ENCODE results near the gene MAGOHB. TPM values are rescaled to one million over a fixed set of nuclear protein-coding genes. Genes with fewer than 3 reads are reported as not detected.
"Not testable (repeated sequence)": the region's sequence is repeated elsewhere in the genome, so short reads cannot be mapped to it uniquely, and the experiment has no call there.

MAGOHB gene
- total RNA-seq, 4 donors from 2014 or later: 9.5 to 61.3 (median 16.9) TPM

DNA sequence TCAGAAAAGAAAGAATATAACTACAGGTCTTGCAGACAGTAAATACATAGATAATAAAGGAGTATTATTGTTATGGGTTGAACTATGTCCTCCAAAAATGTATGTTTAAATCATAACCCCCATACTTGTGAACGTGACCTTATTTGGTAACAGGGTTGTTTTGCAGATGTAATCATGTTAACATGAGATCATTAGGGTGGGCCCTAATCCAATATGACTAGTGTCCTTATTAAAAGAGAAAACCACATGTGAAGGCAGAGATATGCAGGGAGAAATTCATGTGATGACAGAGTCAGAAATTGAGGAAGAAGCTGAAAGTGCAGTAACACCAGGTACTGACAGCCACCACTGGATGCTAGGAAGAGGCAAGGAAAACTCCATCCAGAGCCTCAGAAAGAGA lies 29.0 kb downstream of the MAGOHB start:
- intact Hi-C loops (cut with DNase I; ENCODE audit: low total_unique reads): no loop called here
- no peak for DNase-seq (ENCODE audit: low spot score in 2 of 2)
- no peak overlapping the region for H3K4me3 ChIP-seq (ENCODE audit: low read depth, poor library complexity, severe bottlenecking)
- WGBS, 2 donors: 69 to 71% methylated on average over 1 of the region's 1 CpG
- TF ChIP-seq POLR2A (IDR thresholded peaks at IDR 0.05): no peak
- TF ChIP-seq, protein P1, sequence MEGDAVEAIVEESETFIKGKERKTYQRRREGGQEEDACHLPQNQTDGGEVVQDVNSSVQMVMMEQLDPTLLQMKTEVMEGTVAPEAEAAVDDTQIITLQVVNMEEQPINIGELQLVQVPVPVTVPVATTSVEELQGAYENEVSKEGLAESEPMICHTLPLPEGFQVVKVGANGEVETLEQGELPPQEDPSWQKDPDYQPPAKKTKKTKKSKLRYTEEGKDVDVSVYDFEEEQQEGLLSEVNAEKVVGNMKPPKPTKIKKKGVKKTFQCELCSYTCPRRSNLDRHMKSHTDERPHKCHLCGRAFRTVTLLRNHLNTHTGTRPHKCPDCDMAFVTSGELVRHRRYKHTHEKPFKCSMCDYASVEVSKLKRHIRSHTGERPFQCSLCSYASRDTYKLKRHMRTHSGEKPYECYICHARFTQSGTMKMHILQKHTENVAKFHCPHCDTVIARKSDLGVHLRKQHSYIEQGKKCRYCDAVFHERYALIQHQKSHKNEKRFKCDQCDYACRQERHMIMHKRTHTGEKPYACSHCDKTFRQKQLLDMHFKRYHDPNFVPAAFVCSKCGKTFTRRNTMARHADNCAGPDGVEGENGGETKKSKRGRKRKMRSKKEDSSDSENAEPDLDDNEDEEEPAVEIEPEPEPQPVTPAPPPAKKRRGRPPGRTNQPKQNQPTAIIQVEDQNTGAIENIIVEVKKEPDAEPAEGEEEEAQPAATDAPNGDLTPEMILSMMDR (IDR thresholded peaks at IDR 0.05): no peak

DNA sequence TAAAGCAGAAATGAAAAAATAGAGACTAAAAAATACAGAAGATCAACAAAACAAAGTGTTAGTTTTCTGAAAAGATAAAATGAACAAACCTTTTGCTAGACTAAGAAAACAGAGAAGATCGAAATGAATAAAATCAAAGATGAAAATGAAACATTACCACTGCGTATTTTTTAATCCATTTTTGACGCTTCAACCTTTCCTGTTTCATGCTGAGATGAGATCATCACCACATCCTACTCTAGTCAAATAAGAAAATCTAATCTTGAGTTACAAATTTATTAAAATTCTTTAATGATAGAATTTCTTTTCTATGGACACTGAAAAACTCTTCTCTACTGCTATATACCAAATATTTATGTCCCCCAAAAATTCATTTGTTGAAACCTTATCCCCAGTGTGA lies 30.7 kb downstream of the MAGOHB start:
- H3K4me3 ChIP-seq (ENCODE audit: low read depth, poor library complexity, severe bottlenecking): no peak overlapping the region
- 94 to 98% methylated on average over 3 of the region's 3 CpGs for WGBS, 2 donors
- no peak for DNase-seq (ENCODE audit: low spot score in 2 of 2)
- intact Hi-C loops (cut with DNase I; ENCODE audit: low total_unique reads): no loop called here
- TF ChIP-seq, protein P1 (IDR thresholded peaks at IDR 0.05): no peak
- no peak for TF ChIP-seq POLR2A (IDR thresholded peaks at IDR 0.05)

DNA sequence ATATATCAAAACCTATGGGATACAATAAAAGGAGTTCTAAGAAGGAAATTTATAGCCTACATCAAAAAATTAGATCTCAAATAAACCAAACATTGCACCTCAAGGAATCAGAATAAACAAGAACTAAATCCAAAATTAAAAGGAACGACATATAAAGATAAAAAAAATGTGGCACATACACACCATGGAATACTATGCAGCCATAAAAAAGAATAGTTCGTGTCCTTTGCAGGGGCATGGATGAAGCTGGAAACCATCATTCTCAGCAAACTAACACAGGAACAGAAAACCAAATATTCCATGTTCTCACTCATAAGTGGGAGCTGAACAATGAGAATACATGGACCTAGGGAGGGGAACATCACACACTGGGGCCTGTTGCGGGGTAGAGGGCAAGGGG lies 31.3 kb downstream of the MAGOHB start:
- DNase-seq (ENCODE audit: low spot score in 2 of 2); intact Hi-C loops (cut with DNase I; ENCODE audit: low total_unique reads): not testable (repeated sequence)
- 81 to 97% methylated on average over 3 of the region's 3 CpGs for WGBS, 2 donors

DNA sequence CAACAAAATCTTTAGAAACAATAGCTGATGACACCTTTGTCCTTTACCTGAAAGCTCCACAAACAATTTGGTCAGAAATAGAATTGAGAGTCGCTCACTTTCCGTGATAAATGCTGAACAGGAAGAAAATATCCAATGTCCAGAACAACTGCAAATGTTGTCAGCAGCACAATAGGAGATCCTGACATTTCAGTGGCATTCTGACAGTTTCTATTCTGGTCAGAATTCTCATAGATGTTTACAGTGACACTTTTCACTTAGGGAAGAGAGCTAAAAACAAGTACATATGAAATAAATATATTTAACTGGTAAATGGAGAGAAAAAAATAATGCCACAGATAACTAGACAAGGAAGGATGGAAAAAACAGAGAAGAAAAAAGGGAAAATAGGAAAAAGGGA lies 39.1 kb downstream of the MAGOHB start:
- no peak overlapping the region for H3K4me3 ChIP-seq (ENCODE audit: low read depth, poor library complexity, severe bottlenecking)
- intact Hi-C loops (cut with DNase I; ENCODE audit: low total_unique reads): no loop called here
- DNase-seq (ENCODE audit: low spot score in 2 of 2): no peak
- WGBS, 2 donors: 70 to 90% methylated on average over 2 of the region's 2 CpGs
- no peak for TF ChIP-seq POLR2A (IDR thresholded peaks at IDR 0.05)
- TF ChIP-seq, protein P1 (IDR thresholded peaks at IDR 0.05): no peak

More for the DNA sequence above, 31.3 kb downstream of the MAGOHB start:
- H3K4me3 ChIP-seq (ENCODE audit: low read depth, poor library complexity, severe bottlenecking): not testable (repeated sequence)

DNA sequence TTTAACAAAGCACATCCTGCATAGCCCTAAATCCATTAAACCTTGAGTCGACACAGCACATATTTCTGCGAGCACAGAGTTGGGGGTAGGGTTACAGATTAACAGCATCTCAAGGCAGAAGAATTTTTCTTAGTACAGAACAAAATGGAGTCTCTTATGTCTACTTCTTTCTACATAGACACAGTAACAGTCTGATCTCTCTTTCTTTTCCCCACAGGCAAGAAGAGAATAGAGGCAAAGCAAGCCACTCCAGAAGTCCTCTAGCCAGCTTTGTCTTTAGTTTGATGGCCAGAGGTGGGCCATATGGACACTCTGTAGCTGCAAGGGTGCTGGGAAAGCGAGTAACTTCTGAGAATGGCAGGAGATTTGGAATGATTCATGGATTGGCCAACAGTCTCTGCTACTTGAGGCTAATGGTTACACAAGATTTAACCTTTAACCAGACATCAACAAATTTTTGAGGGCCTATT lies 41.4 kb downstream of the MAGOHB start:
- DNase-seq (ENCODE audit: low spot score in 2 of 2); intact Hi-C loops (cut with DNase I; ENCODE audit: low total_unique reads): not testable (repeated sequence)

DNA sequence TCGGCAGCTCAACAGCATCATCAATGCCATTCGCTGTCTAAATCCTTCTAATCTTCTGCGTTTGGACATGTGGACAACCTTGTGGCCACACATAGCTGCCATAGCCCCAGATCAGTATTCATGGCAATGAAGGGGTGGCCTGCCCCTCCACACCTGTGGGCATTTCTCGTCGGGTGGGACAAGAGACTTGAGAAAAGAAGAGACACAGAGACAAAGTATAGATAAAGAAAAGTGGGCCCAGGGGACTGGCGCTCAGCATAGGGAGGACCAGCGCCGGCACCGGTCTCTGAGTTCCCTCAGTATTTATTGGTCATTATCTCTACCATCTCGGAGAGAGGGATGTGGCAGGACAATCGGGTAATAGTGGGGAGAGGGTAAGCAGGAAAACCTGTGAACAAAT lies 42.3 kb downstream of the MAGOHB start:
- intact Hi-C loops (cut with DNase I; ENCODE audit: low total_unique reads): no loop called here
- no peak for TF ChIP-seq POLR2A (IDR thresholded peaks at IDR 0.05)
- TF ChIP-seq, protein P1 (IDR thresholded peaks at IDR 0.05): no peak
- no peak overlapping the region for H3K4me3 ChIP-seq (ENCODE audit: low read depth, poor library complexity, severe bottlenecking)
- WGBS, 2 donors: 76 to 81% methylated on average over 11 of the region's 11 CpGs
- no peak for DNase-seq (ENCODE audit: low spot score in 2 of 2)

More for the DNA sequence above, 41.4 kb downstream of the MAGOHB start:
- H3K4me3 ChIP-seq (ENCODE audit: low read depth, poor library complexity, severe bottlenecking): not testable (repeated sequence)
- WGBS, 2 donors: 48 to 70% methylated on average over 3 of the region's 3 CpGs

DNA sequence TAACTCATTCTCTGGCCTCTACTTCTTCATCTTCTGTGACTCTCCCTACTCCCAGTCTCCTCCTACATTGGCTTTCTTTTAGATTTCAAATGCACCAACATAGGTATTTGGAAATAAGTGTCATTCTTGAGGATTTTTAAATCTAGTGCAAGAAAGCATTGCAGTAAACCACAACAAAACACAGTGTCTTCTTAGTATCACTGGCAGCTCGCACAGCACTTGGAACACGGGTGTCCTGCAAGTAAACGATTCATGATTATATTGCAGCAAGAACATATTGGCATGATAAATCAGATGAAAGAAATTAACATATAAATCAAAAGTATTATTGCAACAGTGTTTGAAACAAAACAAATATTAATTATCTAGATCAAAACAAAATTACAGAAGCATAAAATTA lies 45.6 kb downstream of the MAGOHB start:
- intact Hi-C loops (cut with DNase I; ENCODE audit: low total_unique reads): no loop called here
- no peak overlapping the region for H3K4me3 ChIP-seq (ENCODE audit: low read depth, poor library complexity, severe bottlenecking)
- DNase-seq (ENCODE audit: low spot score in 2 of 2): no peak
- 63% methylated on average over 3 of the region's 3 CpGs for WGBS, 2 donors
- TF ChIP-seq, protein P1 (IDR thresholded peaks at IDR 0.05): no peak
